Epidermal melanocyte (primary cell): ENCODE measurements around the gene ROBO1.

Experiments used
- DNase-seq: peaks from one replicate; pipeline ENCODE4 v3.0.0; 2011; ENCODE audit warnings: low spot score; ENCODE audit not compliant: insufficient read length

Gene ROBO1

DNA sequence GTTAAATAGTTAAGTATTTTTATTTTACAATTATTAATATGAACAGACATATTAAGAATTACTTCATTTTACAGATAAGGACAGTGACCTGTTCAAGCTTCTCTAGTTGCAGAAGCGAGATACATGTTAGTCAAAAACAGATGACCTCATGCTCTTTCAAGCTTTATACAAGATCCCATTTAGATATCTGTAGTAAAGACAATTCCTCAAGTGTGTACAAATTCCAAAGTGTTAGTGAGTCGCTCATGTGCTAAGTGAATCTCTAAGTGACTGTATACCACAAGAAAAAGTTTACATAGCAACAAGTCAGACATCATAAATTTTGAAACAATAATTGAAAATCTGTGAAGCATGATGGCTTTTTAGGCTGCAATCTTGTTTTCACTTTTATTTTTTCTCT is 293.8 kb downstream of the ROBO1 start:
- no peak for DNase-seq

DNA sequence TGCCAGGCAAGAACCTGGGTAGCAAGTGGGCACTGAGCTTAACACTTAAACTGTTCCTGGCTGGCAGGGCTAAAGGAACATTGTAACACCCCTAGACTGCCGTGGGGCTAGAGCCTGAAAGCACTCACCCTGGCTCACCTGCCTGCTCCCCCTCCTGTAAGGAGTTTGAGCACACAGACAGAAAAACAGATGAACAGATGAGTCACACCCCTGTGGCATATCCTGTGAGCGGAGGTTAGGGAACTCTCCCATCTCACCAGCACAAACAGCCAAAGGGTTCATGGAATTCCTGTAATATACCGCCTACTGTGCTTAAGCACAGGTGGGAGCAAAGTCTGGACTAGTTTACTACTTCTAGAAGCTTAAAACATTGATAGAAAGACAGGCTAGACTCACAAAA is 300.1 kb downstream of the ROBO1 start:
- no peak for DNase-seq

DNA sequence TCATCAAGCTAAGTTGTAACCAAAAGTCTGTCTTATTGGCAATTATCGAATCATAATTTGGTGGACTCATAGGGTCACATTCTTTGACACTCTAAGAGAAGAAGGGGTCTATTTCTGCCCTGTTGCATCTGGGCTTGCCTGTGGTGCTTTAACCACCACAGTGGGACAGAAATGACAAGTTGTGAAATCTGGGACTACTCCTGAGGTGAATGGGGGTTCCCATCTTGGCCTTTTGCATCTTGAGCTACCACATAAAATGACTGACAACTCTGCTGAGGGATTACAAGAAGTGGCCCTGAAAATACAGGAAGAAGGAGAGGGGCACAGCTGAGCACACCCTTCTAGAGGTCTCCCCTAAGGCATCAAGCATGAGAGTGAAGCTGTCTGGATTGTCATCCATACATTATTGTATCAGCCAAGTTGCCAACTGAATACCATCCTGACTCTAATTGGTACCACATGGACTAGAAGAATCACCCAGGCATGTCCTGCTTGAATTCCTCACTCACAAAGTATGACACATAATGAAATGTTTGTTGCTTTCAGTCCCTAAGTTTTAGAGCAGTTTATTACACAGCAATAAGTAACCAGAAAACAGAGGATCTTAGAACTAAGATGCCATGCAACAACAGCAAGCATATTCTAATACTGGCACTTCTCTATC is 306.5 kb downstream of the ROBO1 start:
- DNase-seq = no peak

DNA sequence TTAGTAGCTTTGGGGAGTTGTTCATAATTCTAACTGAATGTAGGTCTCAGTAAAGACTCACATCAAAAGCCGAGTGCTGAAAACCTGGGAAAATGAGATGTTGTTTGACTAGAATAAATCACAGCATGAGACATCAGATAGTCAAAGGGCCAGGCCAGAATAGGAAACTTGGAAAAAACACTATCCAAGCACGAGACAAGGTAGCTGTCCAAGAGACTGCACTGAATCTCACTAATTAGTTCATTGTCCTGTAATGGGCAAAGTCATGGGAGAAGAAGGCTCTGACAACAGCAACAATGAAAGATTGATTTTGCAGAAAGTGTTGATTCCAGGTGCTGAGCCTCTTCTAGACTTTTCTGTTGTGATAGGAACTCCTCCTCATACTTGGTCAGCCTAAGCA is 314.2 kb downstream of the ROBO1 start:
- no peak for DNase-seq

DNA sequence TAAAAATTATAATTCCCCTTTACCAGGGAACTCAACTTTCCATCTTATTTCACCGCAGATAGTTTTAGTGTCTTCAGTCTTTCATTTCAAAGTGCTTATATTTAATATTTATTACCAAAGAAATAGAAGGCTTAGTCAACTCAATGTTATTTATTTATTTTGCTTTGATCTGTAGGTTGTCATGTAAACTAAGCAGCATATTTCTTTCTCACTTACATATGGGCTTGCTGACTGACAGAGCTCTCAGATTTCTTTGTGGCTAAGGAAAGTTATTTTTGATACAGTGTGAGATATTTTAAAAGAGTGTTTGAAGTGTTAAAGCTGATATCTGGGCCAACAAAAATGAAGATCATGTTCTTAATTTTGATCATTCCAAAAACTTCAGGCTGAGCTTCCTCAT is 331.4 kb downstream of the ROBO1 start:
- no peak for DNase-seq

DNA sequence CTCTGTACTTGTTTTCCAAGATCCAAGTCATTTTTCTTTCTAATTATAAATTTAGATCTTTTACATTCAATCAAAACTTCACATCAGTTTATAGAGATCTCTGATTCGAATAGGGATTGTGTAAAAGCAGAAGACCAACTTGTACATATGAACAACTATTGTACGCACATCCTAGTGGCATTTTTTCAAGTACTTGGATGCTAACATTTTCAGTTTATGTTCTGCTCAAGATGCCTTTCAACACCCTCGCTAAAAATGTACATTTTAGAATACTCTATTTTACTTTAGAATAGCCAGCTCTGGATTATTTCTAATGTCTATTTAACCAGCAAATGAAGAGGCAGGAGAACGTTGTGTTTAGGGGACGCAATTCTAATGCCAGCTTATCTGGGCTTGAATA is 340.7 kb downstream of the ROBO1 start:
- no peak for DNase-seq

DNA sequence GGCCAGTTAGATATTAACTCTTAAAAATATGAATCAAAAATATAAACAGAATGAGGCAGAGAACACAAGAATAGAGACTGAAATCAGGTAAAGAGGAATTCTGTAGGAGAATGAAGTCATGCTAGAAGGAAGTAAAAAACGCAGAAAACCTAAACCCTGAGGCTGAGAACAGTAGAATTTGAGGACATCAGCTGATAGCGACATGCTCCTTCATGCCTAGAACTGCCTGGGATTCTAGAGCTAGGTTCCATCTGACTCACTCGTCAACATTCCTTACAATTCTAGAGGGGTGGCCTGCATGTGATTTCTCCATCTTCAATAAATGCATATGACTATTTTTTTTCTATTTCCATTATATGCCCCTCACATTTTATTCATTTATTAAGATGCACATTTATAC is 343.0 kb downstream of the ROBO1 start:
- no peak for DNase-seq

DNA sequence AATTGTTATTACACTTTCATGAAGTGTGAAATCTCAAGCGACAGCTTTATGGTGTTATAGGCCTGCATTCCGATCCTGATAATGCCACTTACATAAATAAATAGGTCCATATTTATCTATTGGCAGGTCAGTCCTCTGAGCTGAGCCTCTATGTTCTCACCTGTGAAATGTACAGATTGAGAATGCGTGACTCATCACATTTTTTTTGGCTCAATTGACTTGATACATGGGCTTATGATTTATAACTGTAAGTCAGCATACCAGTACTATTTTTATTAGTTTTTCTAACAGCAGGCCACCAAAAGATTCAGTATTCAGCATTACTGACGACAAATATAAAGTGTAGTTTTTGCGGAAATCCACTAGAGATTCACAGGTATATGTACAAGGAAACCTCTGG is 344.4 kb downstream of the ROBO1 start:
- no peak for DNase-seq

DNA sequence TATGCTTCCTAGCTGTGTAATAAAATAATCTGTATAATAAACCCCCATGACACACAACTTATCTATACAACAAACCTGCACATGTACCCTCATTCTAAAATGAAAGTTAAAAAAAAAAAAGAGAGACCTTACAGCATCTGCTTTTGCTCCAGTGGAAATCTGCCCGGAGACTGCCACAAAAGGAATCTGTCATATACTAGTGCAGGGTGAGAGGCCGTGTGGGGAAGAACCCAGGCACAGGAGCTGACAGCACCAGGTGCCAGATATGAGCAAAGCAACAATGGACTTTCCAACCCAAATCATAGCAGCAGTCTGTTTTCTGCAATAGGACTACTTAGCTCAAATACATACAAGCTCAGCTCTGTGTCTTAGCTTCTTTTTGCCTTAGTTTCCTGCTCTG is 346.5 kb downstream of the ROBO1 start:
- DNase-seq = no peak

DNA sequence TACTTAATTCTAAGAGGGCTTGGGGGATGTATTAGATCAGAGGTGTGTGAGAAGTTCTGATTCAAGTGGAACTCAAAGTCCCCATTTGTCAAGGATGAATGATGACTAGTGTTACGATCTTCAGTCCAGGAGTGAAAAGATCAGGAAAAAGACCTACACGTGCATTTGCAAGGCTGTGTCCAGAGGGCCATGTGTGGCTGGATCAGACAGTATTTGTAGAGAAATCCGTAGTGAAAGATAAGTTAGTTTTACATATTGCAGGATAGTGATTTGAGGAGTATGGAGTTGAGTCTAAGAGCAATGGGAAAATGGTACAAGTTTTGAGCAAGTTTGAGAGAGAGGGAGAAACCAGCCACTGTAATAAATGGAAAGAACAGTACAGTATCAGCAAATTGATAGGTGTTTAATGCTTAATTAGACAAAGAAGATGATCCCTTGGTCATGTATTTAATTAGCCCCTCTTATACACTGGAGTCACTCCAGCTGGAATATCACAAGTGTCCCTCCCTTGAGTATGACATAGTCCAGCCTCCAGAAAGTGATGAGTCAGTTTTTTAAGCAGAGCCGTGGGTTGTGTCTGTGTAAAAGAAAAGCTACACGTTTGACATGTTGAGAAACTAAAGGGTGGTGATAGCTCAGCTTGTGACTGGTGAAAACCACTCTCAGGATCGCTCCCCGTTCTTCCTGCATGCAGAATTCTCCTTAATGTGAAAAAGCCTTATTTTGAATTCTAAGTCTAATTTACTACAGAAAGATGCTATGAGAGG is 348.8 kb downstream of the ROBO1 start:
- DNase-seq = no peak

DNA sequence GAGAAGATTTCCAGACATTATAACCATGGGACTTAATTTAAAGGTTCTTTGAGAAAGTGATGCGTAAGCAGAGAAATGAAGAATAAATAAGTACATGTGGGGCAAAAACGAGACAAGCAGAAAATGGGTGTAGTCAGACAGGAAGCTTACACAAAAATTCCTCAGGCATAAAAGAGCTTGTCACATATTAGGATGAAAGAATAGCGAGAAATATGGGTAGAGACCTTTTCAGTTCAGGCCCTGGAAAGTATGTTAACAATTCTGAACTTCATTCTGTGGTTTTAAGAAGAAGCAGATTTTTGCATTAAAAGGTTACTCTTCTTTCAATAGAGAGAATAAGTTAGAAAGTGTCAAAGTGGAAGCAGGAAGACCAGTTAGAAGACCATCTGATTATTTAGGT is 352.4 kb downstream of the ROBO1 start:
- no peak for DNase-seq

DNA sequence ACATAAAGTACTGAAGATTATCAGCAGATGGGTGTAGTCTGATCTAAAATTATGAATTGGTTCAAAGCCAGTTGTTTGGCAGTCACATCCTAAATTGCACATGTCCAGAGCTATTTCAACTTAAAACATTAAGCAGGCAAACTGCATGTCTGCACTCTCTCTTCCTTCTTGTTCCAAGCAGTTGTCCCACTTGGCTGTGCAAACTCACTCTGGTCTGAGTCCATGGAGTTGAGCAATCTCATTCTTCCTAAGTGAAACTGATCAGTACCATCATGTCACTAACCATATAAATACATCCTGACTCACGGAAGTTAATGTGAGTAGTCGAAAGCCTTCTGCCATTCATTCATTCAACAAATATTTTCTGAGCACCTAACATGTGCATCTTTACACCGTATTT is 353.0 kb downstream of the ROBO1 start:
- DNase-seq = peak; percentile 34

DNA sequence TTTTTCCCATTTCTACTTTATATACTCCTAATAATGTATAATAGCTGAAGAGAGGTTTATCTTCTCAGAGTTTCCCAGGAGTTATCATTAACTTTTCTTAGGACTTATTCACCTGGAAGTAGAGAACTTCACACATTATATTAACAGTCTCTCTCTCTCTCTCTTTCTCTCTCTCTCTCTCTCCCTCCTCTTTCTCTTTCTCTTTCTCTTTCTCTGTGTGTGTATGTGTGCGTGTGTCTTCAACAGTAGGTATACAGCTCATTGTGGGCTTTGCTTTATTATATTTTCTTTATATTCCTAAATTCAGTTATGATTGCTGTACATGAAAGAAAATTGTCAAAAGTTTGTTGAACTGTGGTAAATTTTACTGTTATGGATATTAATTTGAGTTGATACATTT is 353.8 kb downstream of the ROBO1 start:
- DNase-seq = no peak

DNA sequence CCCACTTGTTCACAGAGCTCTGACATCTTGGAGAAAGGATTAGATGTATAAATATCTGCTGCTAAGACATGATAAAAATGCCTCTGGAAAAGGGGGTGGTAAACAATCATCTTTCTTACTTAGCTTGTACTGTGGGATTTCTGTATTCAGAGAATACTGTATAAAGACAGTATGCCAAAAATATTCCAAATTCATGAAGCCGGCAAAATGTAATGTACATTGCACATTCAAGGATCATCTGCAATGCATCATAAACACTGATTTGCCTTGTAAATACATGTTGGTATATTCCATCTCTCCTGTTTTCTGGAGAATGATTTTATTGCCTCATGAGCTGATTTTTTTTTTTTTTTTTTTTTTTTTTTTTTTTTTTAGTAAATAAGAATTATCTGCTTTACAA is 355.3 kb downstream of the ROBO1 start:
- DNase-seq = no peak

DNA sequence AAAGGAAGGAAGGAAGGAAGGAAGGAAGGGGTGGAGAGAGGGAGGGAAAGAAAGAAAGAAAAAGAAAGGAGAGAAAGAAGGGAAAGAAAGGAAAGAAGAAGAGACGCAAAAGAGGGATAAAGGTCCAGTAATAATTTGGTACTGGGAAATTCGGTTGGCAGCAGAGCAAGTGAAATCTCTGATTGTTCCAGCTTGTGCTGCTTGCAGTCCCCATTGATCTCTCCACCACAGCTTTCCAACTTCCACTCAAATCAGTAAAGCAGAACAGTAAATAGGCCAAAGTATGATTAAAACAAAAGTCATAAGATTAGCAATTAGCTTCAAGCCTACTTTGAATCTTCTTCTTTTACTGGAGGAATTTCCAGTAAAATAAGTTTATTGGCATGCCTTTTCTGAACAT is 357.2 kb downstream of the ROBO1 start:
- DNase-seq = no peak

DNA sequence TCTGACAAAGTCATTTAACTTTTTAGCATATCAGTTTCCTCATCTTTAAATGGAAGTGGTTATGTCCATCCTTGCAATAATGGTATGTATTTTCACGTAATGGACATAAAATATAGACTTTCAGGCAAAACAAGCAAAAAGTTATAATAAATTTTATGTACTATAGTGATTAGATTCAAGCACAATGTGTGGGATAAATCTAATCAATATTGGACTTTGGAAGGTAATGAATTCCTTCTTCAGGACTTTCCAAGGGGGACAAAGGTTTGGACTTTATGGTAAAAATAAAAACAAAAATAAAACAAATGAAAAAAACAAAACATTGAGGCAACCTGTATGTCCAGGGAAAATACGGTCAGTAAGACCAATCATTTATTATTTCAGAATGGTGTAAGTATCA is 357.7 kb downstream of the ROBO1 start:
- DNase-seq = no peak

DNA sequence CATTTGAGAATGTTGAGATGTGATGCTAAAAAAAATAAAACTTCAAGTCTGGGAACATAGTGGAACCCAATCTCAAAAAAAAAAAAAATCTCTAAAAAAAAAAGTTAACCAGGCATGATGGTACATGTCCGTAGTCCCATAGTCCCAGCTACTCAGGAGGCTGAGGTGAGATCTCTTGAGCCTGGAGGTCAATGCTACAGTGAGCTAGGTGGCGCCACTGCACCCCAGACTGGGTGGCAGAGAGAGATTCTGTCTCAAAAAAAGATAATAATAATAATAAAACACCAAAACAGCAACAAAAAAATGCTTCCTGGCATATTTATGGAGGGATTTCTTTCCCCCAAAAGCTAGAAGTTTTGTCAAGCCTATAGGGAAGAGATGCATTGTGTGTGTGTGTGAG is 361.6 kb downstream of the ROBO1 start:
- DNase-seq = no peak

DNA sequence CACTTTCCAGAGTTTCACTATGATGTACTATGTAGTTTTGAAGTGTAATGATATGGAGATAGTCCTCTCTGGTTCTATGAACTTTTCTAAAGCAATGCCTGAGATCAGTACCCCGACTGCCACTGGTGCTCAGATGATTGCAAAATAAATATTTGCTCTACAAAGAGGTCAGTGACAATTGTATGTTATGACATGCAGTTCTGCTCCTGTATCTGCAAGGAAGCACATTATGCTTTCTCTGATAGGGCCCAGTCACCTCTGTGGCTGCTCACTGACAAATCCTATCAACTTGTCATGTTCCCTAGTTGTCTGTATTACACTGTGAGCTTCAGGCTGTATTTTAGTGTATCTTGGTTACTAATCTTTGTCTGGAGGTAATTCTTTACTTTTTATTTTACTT is 362.6 kb downstream of the ROBO1 start:
- DNase-seq = no peak

DNA sequence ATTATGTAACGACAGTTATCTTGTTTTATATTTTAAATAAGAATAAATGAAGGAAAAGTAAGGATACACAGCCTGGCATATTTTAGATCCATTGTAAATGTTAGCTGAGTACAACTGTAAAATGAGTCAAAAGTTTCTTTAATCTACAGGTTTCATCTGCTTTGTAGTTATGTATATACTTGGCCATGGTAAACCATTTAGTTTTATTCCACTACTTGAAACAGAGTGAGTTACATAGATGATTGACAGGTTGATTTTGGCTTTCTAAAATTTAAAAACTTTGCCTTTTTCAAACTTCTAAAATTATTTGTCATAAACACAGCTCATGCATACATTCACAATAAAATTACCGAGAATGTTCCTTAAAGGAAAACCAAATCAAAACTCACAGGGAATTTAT is 371.2 kb downstream of the ROBO1 start:
- no peak for DNase-seq

DNA sequence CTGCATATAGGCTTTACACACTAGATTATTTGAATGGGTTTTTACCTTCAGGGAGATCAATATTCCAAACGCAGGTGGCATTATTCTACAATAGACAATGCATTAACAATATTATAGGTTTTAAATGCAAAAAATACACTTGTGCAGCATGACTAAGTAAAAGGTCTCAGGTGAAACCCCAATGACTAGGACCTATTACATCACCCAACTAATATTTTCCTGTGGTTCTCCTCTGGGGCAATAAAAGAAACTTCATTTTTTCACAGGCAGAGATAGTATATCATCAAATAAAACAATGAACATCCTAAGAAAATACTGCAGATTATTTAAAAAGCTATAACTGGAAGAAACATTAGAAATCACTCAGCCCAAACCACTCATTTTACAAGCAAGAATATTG is 375.3 kb downstream of the ROBO1 start:
- DNase-seq = no peak

DNA sequence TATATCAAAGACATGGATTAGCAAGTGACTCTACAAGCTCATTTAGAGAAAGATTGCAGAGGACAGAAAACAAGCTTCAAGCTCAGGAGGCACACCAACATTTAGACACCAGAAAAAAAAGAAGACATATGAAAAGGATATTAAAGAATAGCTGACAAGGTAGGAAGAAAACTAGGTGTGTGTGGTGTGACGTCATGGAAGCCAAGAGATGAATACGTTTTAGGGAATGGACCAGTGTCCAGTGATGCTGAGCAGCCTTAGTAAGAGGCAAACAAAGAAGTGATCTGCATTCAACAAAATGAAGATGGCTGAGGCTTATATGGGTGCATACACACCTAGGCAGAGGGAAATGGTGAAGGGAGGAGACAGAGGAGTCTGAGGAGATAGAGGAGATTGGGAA is 377.4 kb downstream of the ROBO1 start:
- no peak for DNase-seq

DNA sequence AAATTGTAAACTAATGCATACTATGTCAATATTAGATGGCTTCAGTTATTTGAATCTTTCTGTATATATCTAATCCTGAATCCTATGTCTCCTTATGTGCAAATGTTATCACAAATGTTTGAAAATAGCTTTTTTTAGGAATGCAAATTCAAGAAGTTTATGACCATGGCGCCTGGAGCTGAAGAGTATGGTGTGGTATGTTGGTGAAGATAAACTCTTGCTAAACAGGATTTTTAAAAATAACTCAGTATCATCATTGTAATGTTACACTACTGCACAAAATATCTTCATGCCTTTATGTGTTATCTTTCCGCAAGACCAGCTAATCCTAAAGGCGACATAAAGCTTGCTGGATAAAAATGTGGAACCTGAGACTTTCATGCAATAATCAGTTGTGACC is 382.6 kb downstream of the ROBO1 start:
- DNase-seq = no peak

DNA sequence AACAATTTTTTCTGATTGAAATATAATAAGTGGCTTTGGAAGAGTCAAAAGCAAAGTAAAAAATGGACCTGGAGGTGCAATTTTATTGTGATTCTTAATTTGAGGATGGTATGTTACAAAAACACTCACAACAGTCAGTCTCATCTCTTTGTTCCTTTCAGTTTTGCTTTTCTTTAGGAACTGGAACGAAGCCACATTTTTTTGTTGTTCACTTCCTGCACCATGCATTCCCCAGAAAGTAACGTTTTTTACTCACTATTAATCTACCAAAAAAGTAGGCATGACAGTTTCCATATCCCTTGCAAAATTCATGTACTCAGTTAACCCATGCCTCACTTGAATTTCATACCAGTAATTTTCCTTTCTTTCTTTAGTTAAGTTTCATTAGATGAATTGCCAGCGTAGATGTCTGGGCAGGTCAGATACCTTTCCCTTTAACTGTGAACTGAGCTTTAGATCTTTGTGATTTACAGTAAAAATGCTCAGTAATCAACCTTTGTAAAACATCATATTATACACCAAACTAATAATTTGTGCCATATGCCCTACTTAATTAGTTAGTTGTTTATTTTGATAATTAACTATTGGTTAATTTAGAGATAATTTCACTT is 384.3 kb downstream of the ROBO1 start:
- no peak for DNase-seq
